WERI-Rb-1 (cell line): ENCODE results near the gene POLD2.

Source experiments
- DNase-seq: peaks from one replicate; pipeline ENCODE4 v3.0.0-alpha.2; 2020
- H3K27ac ChIP-seq: fragments of 250-450 bp; sonication (Bioruptor Pico); 2 replicates; pipeline ENCODE4 v1.5.1; 2020; ENCODE audit warnings: mild to moderate bottlenecking, moderate library complexity
- H3K27me3 ChIP-seq: fragments of 250-450 bp; sonication (Bioruptor Pico); 2 replicates; pipeline ENCODE4 v1.5.1; 2021; ENCODE audit warnings: mild to moderate bottlenecking, low read depth, moderate library complexity; ENCODE audit not compliant: insufficient read depth, severe bottlenecking
- H3K36me3 ChIP-seq: fragments of 250-450 bp; sonication (Bioruptor Pico); 2 replicates; pipeline ENCODE4 v1.5.1; 2020; ENCODE audit warnings: mild to moderate bottlenecking, moderate library complexity
- H3K4me3 ChIP-seq: 2 replicates; pipeline ENCODE4 v1.5.1; 2011; ENCODE audit warnings: low read depth, mild to moderate bottlenecking, control low read depth, low read length
- H3K9me3 ChIP-seq: fragments of 250-450 bp; sonication (Bioruptor Pico); 2 replicates; pipeline ENCODE4 v1.5.1; 2021; ENCODE audit warnings: mild to moderate bottlenecking, moderate library complexity; ENCODE audit not compliant: severe bottlenecking
- TF ChIP-seq, protein P1 (sequence below): IDR thresholded peaks from 2 replicates; pipeline ENCODE4 v1.5.1; 2011; ENCODE audit warnings: low read depth, mild to moderate bottlenecking, control low read depth, inconsistent platforms, low read length

Gene POLD2

DNA sequence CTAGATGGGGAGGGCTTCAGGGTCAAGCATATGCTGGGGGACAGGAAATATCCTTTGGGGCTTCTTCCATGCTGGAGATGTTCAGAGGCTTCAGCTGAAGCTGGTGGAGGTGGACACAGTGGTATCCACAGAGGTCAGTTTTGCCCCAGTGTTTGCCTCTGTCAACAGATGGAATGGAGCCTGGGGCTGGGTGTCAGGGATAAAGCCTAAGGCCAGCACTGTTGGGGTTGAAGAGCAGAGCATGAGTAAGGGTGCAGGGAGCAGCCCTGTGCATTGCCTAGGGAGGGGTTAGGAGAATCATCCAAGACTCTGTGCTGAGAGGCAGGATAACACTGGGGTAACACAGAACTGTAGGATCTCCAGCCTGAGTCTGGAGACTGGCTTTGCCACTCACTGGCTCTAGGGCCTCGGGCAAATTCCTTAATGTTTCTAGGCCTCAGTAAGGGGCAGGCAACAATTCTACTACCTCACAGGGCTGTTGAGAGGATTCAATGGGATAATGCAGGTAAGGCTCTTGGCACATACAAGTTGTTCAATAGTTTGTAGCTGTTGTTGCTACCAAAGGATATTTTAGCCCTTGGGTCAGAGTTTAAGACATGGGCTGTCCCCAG is 39.5 kb upstream of the POLD2 start:
- H3K4me3 ChIP-seq, result no peak overlapping the region
- no peaks in the 10 kb centered on the region for H3K27me3 ChIP-seq
- H3K36me3 ChIP-seq, result no peaks in the 10 kb centered on the region
- TF ChIP-seq, protein P1, sequence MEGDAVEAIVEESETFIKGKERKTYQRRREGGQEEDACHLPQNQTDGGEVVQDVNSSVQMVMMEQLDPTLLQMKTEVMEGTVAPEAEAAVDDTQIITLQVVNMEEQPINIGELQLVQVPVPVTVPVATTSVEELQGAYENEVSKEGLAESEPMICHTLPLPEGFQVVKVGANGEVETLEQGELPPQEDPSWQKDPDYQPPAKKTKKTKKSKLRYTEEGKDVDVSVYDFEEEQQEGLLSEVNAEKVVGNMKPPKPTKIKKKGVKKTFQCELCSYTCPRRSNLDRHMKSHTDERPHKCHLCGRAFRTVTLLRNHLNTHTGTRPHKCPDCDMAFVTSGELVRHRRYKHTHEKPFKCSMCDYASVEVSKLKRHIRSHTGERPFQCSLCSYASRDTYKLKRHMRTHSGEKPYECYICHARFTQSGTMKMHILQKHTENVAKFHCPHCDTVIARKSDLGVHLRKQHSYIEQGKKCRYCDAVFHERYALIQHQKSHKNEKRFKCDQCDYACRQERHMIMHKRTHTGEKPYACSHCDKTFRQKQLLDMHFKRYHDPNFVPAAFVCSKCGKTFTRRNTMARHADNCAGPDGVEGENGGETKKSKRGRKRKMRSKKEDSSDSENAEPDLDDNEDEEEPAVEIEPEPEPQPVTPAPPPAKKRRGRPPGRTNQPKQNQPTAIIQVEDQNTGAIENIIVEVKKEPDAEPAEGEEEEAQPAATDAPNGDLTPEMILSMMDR, result no peak
- no peak for DNase-seq
- H3K27ac ChIP-seq, result no peak overlapping the region
- peaks cover 14% of the 10 kb centered on the region for H3K9me3 ChIP-seq

DNA sequence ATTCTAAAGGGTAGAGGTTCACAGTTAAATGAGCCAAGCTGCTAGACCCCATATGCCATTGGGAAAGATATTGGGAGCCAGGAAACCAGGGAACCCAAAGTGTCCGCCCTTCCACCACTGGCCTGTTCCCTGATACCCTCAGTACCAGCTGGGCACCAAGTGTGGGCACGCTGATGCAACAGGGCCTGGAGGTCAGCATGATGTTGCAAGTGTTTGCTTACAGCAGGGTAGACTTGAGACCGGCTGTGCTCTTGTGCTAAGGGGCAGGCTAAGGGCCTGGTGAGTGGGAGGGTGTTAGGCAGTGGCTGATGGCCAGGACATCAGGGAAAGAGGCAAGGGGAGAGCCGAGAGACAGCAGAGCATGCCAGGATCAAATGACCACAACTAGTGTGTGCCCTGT is 38.8 kb upstream of the POLD2 start:
- Histone ChIP-seq H3K36me3 (no peaks in the 10 kb centered on the region), H3K9me3 (peaks cover 12% of the 10 kb centered on the region), H3K27ac (no peak overlapping the region), H3K4me3 (no peak overlapping the region), H3K27me3 (no peaks in the 10 kb centered on the region)
- TF ChIP-seq, protein P1, result no peak
- DNase-seq, result no peak

DNA sequence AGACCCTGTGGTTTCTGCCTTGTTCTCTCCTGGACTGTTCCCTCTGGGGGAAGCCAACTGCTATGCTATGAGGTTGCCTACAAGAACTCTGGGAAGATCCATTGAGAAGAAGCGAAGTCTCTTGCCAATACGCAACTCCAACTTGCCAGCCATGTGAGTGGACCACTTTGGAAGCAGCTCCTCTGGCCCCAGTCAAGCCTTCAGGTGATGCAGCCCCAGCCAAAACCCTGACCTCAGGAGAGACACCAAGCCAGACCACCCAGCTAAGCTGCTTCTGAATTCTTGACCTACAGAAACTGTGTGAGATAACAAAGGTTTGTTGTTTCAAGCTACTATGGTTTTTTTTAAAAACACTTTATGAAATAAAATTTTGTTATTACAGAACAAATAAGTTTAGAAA is 38.0 kb upstream of the POLD2 start:
- H3K9me3 ChIP-seq, result peaks cover 9% of the 10 kb centered on the region
- TF ChIP-seq, protein P1, result no peak
- DNase-seq, result no peak
- no peaks in the 10 kb centered on the region for H3K27me3 ChIP-seq
- H3K27ac ChIP-seq, result no peak overlapping the region
- H3K36me3 ChIP-seq, result no peaks in the 10 kb centered on the region
- no peak overlapping the region for H3K4me3 ChIP-seq

DNA sequence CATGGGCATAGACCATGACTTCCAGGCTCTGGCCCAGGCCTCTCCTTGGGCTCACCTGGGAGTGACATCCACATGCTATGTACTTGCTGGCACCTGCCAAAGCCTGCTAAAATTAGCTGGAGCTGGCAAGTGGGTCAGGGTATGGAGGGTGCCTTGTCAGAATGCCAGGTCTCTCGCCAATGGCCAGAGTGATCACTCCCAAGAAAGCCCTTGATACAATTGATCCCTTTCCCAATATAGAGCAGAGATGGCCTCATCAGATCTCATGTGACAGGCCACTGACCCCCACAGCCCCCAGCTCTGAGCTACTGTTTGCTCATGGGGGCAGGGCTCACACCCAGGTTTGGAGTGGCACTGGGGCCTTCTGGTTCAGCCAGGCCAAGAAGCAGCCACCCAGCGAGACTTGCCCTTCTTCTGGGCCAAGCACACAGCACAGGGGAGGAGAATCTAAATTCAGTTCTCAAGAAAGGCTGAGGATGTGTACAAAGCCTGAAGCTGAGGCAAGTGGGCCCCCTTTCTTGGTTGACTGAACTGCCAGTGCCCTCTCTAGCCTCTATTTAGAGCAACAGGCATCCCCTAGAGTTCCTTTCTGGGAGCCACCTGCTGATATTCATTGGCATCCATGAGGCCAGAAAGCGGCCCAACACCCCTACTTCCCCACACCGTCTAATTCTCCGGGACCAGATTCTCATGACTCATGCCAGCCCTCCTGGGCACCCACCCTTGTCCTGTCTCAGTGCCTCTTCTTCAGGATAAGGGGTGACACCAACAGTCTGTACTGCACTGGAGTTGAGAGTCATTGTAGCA is 36.7 kb upstream of the POLD2 start:
- peaks cover 6% of the 10 kb centered on the region for H3K9me3 ChIP-seq
- H3K27ac ChIP-seq, result no peak overlapping the region
- H3K4me3 ChIP-seq, result no peak overlapping the region
- H3K27me3 ChIP-seq, result no peaks in the 10 kb centered on the region
- TF ChIP-seq, protein P1, result no peak
- DNase-seq, result no peak
- H3K36me3 ChIP-seq, result no peaks in the 10 kb centered on the region

DNA sequence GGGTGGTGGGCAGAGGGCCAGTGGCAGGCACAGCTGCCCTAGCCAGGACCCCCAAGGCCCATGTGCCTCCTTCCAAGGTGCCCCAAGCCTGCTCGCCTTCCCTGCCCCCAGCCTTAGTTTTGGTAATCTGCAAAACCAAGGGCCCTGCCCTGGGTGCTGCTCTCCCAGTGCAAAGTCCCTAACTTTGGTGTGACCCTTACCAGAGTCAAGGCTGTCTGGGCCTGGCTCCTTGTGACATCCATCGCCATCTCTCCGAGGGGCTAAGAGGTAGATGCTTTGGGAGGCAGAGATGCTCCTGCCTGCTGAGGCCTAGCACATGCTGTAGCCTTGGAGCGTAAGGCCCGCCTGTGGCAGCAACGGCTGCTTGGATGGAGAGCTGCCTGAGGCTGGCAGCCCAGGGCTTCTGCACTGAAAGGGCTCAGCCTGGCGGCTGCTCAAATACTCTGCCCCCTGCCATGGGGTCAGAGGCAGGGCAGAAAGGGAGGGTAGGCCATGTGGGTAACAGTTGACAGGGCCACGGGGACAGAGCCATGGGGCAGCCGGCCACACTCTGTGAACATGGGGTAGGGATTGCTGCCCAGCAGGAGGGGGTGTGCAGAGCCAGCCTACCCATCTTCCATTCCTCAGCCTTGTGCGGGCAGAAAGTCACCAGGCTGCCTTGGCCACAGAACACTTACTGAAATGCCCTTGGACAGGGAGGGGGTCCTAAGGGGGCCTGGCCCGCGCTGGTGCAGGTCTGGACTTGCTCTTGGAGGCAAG is 35.7 kb upstream of the POLD2 start:
- Histone ChIP-seq H3K4me3 (no peak overlapping the region), H3K9me3 (no peaks in the 10 kb centered on the region), H3K27ac (peak overlapping the region; percentile 55; the same call in 1 of the 2 replicates), H3K36me3 (no peaks in the 10 kb centered on the region), H3K27me3 (no peaks in the 10 kb centered on the region)
- no peak for DNase-seq
- TF ChIP-seq, protein P1, result no peak
